Breast epithelium (tissue), 3 donors: ENCODE data around the gene ACSM5.

Experiments
- CTCF ChIP-seq, 3 donors: fragments of 450-650 bp; IDR thresholded peaks; one replicate each; pipeline ENCODE4 v1.5.1; 2016 to 2017; ENCODE audit warnings: antibody characterized with exemption in 3 of 3, mild to moderate bottlenecking in 3 of 3, moderate library complexity in 3 of 3
- POLR2AphosphoS5 ChIP-seq, 3 donors: sonication (generic); formaldehyde crosslinking; IDR thresholded peaks; one replicate each; pipeline ENCODE4 v1.6.1; 2017; ENCODE audit warnings: antibody characterized with exemption in 3 of 3

- TF ChIP-seq CTCF (IDR thresholded peaks at IDR 0.05) (no peak), POLR2AphosphoS5 (IDR thresholded peaks at IDR 0.05) (no peak)
Measured at GRCh38 chr16:20410121-20410723, 888 bp downstream of the ACSM5 start.
